PC-3 (cell line): Measurements from ENCODE around the gene PWWP2B. TPM values are rescaled to one million over a fixed set of nuclear protein-coding genes. Genes with fewer than 3 reads are reported as not detected.

Experiments used
- ATAC-seq: fragments of 200-7000 bp; cut with Tn5 transposase; 2 replicates; pipeline ENCODE4 v1.9.1; 2020; ENCODE audit warnings: mild to moderate bottlenecking, moderate library complexity
- BruUV-seq: library from RNA; stranded (reverse); fragments of 400-500 nt; replicated peaks from 2 replicates; lab custom pipeline; 2021; lab: Mats Ljungman, UMichigan
- CTCF ChIA-PET: fragments of 300-600 bp; sonication (Branson Sonifier 250); formaldehyde crosslinking; loops from one replicate; lab custom pipeline; 2022; ENCODE audit warnings: antibody characterized with exemption; lab: Charles Lee
- POLR2A ChIA-PET: fragments of 300-600 bp; sonication (Branson Sonifier 250); formaldehyde crosslinking; loops from one replicate; lab custom pipeline; 2022; ENCODE audit warnings: antibody characterized with exemption; ENCODE audit not compliant: unreplicated experiment; lab: Charles Lee
- DNase-seq: peaks from one replicate; pipeline ENCODE4 v3.0.0-alpha.2; 2015
- H2AFZ ChIP-seq: fragments of 300-600 bp; sonication (generic); 2 replicates; pipeline ENCODE4 v1.6.0; 2016; ENCODE audit warnings: antibody characterized with exemption, low read length
- H3F3A ChIP-seq: fragments of 300-600 bp; sonication (generic); one replicate; pipeline ENCODE4 v1.6.0; 2017; ENCODE audit warnings: antibody characterized with exemption, low read length, control low read depth, mild to moderate bottlenecking; ENCODE audit not compliant: unreplicated experiment
- H3K27ac ChIP-seq: fragments of 300-600 bp; sonication (generic); 2 replicates; pipeline ENCODE4 v1.5.1; 2016; ENCODE audit warnings: mild to moderate bottlenecking, low read length
- H3K27me3 ChIP-seq: fragments of 300-600 bp; sonication (generic); 2 replicates; pipeline ENCODE4 v1.6.1; 2016; ENCODE audit warnings: low read length, mixed read lengths
- H3K36me3 ChIP-seq: fragments of 300-600 bp; sonication (generic); 2 replicates; pipeline ENCODE4 v1.6.1; 2016; ENCODE audit warnings: low read depth, mixed run types, low read length, mixed read lengths
- H3K4me1 ChIP-seq: fragments of 300-600 bp; sonication (generic); 2 replicates; pipeline ENCODE4 v1.5.1; 2016; ENCODE audit warnings: low read length; ENCODE audit not compliant: insufficient read depth
- H3K4me2 ChIP-seq: fragments of 300-600 bp; sonication (generic); 2 replicates; pipeline ENCODE4 v1.6.0; 2016; ENCODE audit warnings: low read length
- H3K4me3 ChIP-seq: fragments of 300-600 bp; sonication (generic); 2 replicates; pipeline ENCODE4 v1.5.1; 2016; ENCODE audit warnings: mild to moderate bottlenecking, low read length, mixed read lengths
- H3K79me2 ChIP-seq: fragments of 300-600 bp; sonication (generic); 2 replicates; pipeline ENCODE4 v1.6.1; 2017; ENCODE audit warnings: low read length, mixed read lengths
- H3K9ac ChIP-seq: fragments of 300-600 bp; sonication (generic); 2 replicates; pipeline ENCODE4 v1.6.0; 2016; ENCODE audit warnings: mild to moderate bottlenecking, low read length
- H3K9me2 ChIP-seq: fragments of 300-600 bp; sonication (generic); replicated peaks from 2 replicates; pipeline ENCODE4 v1.6.1; 2016; ENCODE audit warnings: mixed run types, low read length, mixed read lengths
- H3K9me3 ChIP-seq: fragments of 300-600 bp; sonication (generic); 2 replicates; pipeline ENCODE4 v1.6.1; 2016; ENCODE audit warnings: low read length, mixed read lengths
- H4K20me1 ChIP-seq: fragments of 300-600 bp; sonication (generic); 2 replicates; pipeline ENCODE4 v1.6.1; 2016; ENCODE audit warnings: low read length, mixed read lengths
- CTCF ChIP-seq: fragments of 300-600 bp; sonication (generic); conservative IDR thresholded peaks from 2 replicates; pipeline ENCODE4 v1.5.1; 2017; ENCODE audit warnings: antibody characterized with exemption, low read depth, mild to moderate bottlenecking, low read length
- EZH2 ChIP-seq: fragments of 300-600 bp; sonication (generic); IDR thresholded peaks from one replicate; pipeline ENCODE4 v1.6.1; 2017; ENCODE audit warnings: antibody characterized with exemption, mild to moderate bottlenecking, low read length; ENCODE audit not compliant: unreplicated experiment
- EZH2phosphoT487 ChIP-seq: fragments of 300-600 bp; sonication (generic); IDR thresholded peaks from 2 replicates; pipeline ENCODE4 v1.6.1; 2018; ENCODE audit warnings: mild to moderate bottlenecking, antibody characterized with exemption, low read length, borderline replicate concordance
- intact Hi-C: fragments of 100-400 bp; cut with micrococcal nuclease; formaldehyde crosslinking; loops from 2 replicates; pipeline ENCODE4 v1.9.0; 2023
- total RNA-seq: library from RNA; depleted of rRNA; stranded (reverse); fragments of >200 nt; gene quantifications from 2 replicates; pipeline ENCODE4 v1.2.3, GENCODE V29; 2014

The PWWP2B gene
- total RNA-seq, 1 experiment from 2014 or later = 24.5 TPM

DNA sequence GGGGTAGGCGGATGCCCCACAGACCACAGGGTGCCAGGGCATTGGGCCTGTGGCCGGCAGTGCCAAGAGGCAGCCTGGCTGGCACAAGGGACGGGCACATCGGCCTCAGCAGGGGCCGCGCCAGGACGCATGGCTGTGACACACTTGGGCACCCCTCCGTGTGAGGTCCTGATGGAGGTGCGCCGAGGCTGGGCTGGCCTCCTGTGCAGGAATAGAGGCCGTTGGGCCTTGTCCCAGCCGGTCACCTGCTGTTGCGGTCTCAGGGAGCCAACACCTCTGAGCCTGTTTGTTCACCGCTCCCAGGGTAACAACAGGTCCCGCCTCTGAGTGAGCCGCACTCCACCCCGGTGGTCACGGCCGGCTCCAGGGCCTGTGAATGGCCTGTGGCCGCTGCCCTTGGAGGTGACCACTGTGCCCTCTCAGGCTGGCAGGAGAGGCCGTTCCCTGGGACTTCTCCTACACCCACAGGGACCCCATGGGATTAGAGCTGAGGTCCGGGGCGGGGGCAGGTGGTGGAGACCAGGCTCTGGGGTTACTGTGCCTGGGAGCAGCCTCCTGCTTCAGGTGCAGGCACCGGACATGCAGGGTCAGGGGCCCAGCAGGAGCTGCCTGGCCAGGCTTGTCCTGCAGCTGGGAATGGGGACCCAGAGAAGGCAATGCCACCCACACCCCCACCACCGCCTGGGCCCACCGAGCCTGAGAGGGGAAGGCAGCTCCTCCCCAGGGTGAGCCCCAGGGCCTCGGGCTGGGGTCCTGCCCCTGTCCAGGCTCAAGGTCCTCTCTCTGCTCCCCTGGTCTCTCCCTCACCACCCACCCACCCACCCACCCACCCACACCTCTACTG is 12.0 kb downstream of the PWWP2B start:
- no peak for ATAC-seq
- no peaks in the 10 kb centered on the region for H3K27me3 ChIP-seq
- intact Hi-C loops = no loop called here
- H3K9me2 ChIP-seq = no peaks in the 10 kb centered on the region
- no peaks in the 10 kb centered on the region for H4K20me1 ChIP-seq
- no peak overlapping the region for H3K27ac ChIP-seq
- no peak overlapping the region for H3K4me3 ChIP-seq
- H3K9me3 ChIP-seq = no peaks in the 10 kb centered on the region
- no peak overlapping the region for H2AFZ ChIP-seq
- TF ChIP-seq EZH2 (no peak), EZH2phosphoT487 (no peak), CTCF (no peak)
- no peaks in the 10 kb centered on the region for H3F3A ChIP-seq
- peaks cover 23% of the 10 kb centered on the region for H3K4me1 ChIP-seq
- no peak for DNase-seq
- no peak overlapping the region for H3K4me2 ChIP-seq
- no TSS peak for BruUV-seq
- peaks cover 67% of the 10 kb centered on the region for H3K79me2 ChIP-seq
- ChIA-PET CTCF (no interaction called here), POLR2A (no interaction called here)
- no peaks in the 10 kb centered on the region; the same call in 1 of the 2 replicates for H3K36me3 ChIP-seq
- no peak overlapping the region for H3K9ac ChIP-seq

DNA sequence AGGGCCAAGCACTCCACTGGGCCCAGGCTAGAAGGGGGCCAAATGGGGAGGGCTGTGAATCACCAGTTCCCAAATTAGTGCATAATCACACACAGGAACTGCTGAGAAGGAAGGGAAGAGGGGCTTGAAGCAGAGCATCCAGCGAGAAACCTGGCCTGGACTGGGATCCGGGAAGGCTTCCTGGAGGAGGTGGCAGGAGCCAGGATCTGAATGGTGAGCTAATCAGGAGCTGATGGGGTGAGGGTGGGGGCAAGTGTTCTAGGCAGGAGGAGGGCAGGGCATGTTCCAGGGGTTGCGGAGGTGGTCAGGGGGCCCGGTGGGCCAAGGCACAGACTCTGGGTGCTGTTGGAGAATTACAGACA is 12.6 kb downstream of the PWWP2B start:
- no peaks in the 10 kb centered on the region for H3K27me3 ChIP-seq
- no peaks in the 10 kb centered on the region for H3K9me2 ChIP-seq
- H3K4me3 ChIP-seq = no peak overlapping the region
- DNase-seq (no peak), ATAC-seq (no peak)
- ChIA-PET POLR2A (no interaction called here), CTCF (no interaction called here)
- H2AFZ ChIP-seq = no peak overlapping the region
- BruUV-seq = no TSS peak
- H4K20me1 ChIP-seq = no peaks in the 10 kb centered on the region
- TF ChIP-seq EZH2 = no peak
- TF ChIP-seq EZH2phosphoT487 = no peak
- no peak for TF ChIP-seq CTCF
- intact Hi-C loops = no loop called here
- H3K27ac ChIP-seq = no peak overlapping the region
- H3K9ac ChIP-seq = no peak overlapping the region
- H3F3A ChIP-seq = no peaks in the 10 kb centered on the region
- no peaks in the 10 kb centered on the region for H3K9me3 ChIP-seq
- peaks cover 70% of the 10 kb centered on the region for H3K79me2 ChIP-seq
- no peak overlapping the region for H3K4me2 ChIP-seq
- peaks cover 23% of the 10 kb centered on the region for H3K4me1 ChIP-seq
- no peaks in the 10 kb centered on the region; the same call in 1 of the 2 replicates for H3K36me3 ChIP-seq

DNA sequence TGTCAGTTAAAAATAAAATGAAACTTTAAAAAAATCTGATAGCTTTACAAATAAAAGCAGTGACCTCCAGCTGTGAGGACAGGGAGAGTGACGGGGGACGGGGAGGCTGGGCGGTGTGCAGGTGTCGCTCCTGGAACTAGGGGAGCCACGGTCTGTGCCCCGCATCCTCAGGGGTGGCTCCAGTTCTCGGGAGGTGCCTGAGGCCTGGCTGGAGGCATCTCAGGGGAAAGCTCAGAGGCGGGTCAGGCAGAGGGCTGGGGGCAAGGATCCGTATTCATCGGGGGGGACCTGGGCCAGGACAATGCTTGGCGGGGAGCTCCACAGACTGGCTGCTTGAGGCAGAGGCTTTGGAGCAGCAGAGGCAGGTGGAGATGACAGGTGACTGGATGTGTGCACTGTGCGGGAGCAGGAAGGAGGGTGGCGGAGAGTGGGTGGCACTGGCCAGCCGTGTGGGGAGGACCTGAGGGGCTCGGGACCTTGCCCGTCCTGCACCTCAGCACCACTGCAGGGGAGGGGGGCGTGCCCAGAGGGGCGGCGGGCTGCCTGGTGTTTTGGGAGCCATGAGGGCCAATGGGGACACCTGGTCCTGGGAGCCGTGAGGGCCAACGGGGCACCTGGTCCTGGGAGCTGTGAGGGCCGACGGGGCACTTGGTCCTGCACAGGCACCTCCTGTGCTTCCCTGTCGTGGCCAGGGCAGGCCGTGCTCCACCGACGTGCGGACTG is 13.2 kb downstream of the PWWP2B start:
- DNase-seq (no peak), ATAC-seq (no peak)
- peaks cover 23% of the 10 kb centered on the region for H3K4me1 ChIP-seq
- H3K4me2 ChIP-seq = no peak overlapping the region
- no peak overlapping the region for H3K4me3 ChIP-seq
- CTCF ChIA-PET = no interaction called here
- H3K9me2 ChIP-seq = no peaks in the 10 kb centered on the region
- no peak overlapping the region for H3K27ac ChIP-seq
- peaks cover 74% of the 10 kb centered on the region for H3K79me2 ChIP-seq
- POLR2A ChIA-PET = no interaction called here
- no peaks in the 10 kb centered on the region for H3K27me3 ChIP-seq
- no peaks in the 10 kb centered on the region; the same call in 1 of the 2 replicates for H3K36me3 ChIP-seq
- no TSS peak for BruUV-seq
- H3F3A ChIP-seq = no peaks in the 10 kb centered on the region
- no peak overlapping the region for H3K9ac ChIP-seq
- H4K20me1 ChIP-seq = no peaks in the 10 kb centered on the region
- no peak for TF ChIP-seq EZH2phosphoT487
- no peak for TF ChIP-seq CTCF
- H2AFZ ChIP-seq = no peak overlapping the region
- no peaks in the 10 kb centered on the region for H3K9me3 ChIP-seq
- intact Hi-C loops = no loop called here
